ENCODE data around the gene DNAH6.

DNAH6 gene

DNA sequence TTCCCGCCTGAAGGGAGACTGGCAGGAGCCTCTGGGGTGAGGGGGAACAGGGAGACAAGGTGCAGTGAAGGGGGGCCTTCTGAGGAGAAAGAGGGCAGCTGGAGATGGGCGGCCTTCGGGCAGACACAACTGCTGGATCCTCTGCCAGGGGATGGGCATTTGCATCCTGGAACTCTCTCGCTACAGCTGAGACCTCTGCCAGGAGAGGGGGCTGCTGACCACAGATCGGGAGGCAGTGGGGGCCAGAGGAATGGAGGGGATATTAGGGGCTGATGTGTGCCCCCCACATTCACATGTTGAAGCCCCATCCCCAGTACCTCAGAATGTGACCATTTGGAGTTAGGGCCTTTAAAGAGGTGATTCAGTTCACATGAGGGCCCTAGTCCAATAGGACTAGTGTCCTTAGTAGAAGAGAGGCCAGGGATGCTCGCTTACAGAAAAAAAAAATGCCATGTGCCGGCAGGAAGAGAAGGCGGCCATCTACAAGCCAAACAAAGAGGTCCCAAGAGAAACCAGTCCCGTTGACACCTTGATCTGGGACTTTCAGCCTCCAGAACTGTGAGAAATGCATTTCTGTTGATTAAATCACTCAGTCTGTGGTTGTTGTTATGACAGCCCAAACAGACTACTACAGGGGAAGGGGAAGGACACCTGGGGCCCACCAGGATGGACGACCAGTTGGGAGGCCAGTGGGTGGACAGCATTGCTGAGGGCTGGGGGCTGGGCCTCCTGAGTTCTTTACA lies 314.6 kb downstream of the DNAH6 start:
- Histone ChIP-seq H2AK5ac (ENCODE audit: low read length) (no peak overlapping the region), H3K27ac (ENCODE audit: low read depth, low read length) (no peak overlapping the region), H2BK12ac (ENCODE audit: low read length) (no peak overlapping the region), H4K8ac (ENCODE audit: low read depth, low read length) (no peak overlapping the region), H3K4me3 (ENCODE audit: low read depth, low read length) (no peak overlapping the region), H3K18ac (ENCODE audit: low read length) (no peak overlapping the region), H2BK5ac (ENCODE audit: low read depth, low read length, poor library complexity) (no peak overlapping the region), H3K27me3 (ENCODE audit: insufficient read depth, low read length) (no peaks in the 10 kb centered on the region), H3K4me1 (ENCODE audit: control insufficient read depth in 1 of 2, insufficient read depth in 2 of 2, low read length in 2 of 2) (peaks cover 3 to 6% of the 10 kb centered on the region in 2 experiments), H3K4me2 (ENCODE audit: low read length) (no peak overlapping the region), H3K79me1 (ENCODE audit: low read length) (no peaks in the 10 kb centered on the region), H4K91ac (ENCODE audit: low read depth, low read length) (no peak overlapping the region), H2BK120ac (ENCODE audit: insufficient read depth, low read length, poor library complexity) (no peak overlapping the region), H3K79me2 (ENCODE audit: control insufficient read depth, insufficient read depth, low read length, poor library complexity) (no peaks in the 10 kb centered on the region), H4K12ac (ENCODE audit: low read depth, low read length) (no peak overlapping the region), H3K23ac (ENCODE audit: low read length) (no peak overlapping the region), H3K14ac (ENCODE audit: low read length) (no peak overlapping the region), H3K9ac (ENCODE audit: low read length) (no peak overlapping the region), H3K9me3 (ENCODE audit: insufficient read depth, low read depth, low read length) (peaks cover 3% of the 10 kb centered on the region), H2AFZ (ENCODE audit: insufficient read depth, low read length, poor library complexity) (no peak overlapping the region), H3K36me3 (ENCODE audit: control insufficient read depth in 1 of 2, insufficient read depth in 2 of 2, low read length in 2 of 2) (no peaks in the 10 kb centered on the region), H3K4ac (ENCODE audit: low read depth, low read length) (no peak overlapping the region)
- WGBS (ENCODE audit: extremely low coverage, insufficient coverage, insufficient read length) = no CpG with 5 or more reads among the region's 10 CpGs
- DNase-seq = no peak

DNA sequence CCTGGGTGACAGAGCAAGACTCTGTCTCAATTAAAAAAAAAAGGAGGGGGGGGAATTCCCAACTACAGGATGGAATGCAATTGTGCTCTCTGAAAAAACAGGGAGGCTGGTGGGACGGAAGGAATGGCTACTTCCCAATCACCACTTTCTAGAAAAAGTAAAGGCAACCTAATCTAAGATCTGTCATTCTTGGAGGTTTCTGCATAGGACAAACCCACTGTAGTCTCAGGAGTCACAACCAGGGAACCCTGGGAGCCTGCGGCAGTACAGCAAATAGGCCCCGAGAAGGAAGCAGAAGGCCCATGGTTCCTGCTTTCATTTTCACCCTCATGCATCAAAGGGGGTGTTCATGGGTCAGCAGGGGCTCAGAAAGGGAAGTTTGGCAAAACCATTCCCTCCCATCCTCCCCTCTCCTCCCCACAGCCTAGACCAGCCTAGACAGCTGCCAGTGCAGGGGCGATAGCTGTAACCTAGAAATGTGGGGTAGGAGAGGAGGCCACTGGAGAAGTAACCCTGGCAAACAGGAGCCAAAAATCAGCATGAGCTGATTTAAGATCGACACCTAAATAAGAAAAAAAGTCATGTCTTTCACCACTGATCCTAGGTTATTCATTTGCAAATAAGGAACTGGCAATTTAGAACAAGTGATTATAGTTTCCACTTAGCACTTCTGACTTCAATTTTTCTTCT lies 316.6 kb downstream of the DNAH6 start:
- WGBS (ENCODE audit: extremely low coverage, insufficient coverage, insufficient read length) = no CpG with 5 or more reads among the region's 5 CpGs
- no peak overlapping the region for H4K12ac ChIP-seq (ENCODE audit: low read depth, low read length)
- H3K4me3 ChIP-seq (ENCODE audit: low read depth, low read length) = no peak overlapping the region
- no peak overlapping the region for H4K8ac ChIP-seq (ENCODE audit: low read depth, low read length)
- no peak overlapping the region for H3K4ac ChIP-seq (ENCODE audit: low read depth, low read length)
- H3K4me2 ChIP-seq (ENCODE audit: low read length) = no peak overlapping the region
- H3K27me3 ChIP-seq (ENCODE audit: insufficient read depth, low read length) = no peaks in the 10 kb centered on the region
- H3K36me3 ChIP-seq (ENCODE audit: control insufficient read depth in 1 of 2, insufficient read depth in 2 of 2, low read length in 2 of 2) = no peaks in the 10 kb centered on the region
- no peak overlapping the region for H2BK5ac ChIP-seq (ENCODE audit: low read depth, low read length, poor library complexity)
- no peak overlapping the region for H2BK12ac ChIP-seq (ENCODE audit: low read length)
- no peak overlapping the region for H3K27ac ChIP-seq (ENCODE audit: low read depth, low read length)
- no peak overlapping the region for H2AFZ ChIP-seq (ENCODE audit: insufficient read depth, low read length, poor library complexity)
- H3K14ac ChIP-seq (ENCODE audit: low read length) = no peak overlapping the region
- H3K9me3 ChIP-seq (ENCODE audit: insufficient read depth, low read depth, low read length) = peaks cover 5% of the 10 kb centered on the region
- H3K23ac ChIP-seq (ENCODE audit: low read length) = no peak overlapping the region
- no peak overlapping the region for H3K9ac ChIP-seq (ENCODE audit: low read length)
- peak; percentile 37 to 74 for DNase-seq
- no peaks in the 10 kb centered on the region for H3K79me1 ChIP-seq (ENCODE audit: low read length)
- H4K91ac ChIP-seq (ENCODE audit: low read depth, low read length) = no peak overlapping the region
- no peak overlapping the region for H3K18ac ChIP-seq (ENCODE audit: low read length)
- peaks cover 3 to 6% of the 10 kb centered on the region in 2 experiments for H3K4me1 ChIP-seq (ENCODE audit: control insufficient read depth in 1 of 2, insufficient read depth in 2 of 2, low read length in 2 of 2)
- no peaks in the 10 kb centered on the region for H3K79me2 ChIP-seq (ENCODE audit: control insufficient read depth, insufficient read depth, low read length, poor library complexity)
- no peak overlapping the region for H2AK5ac ChIP-seq (ENCODE audit: low read length)
- no peak overlapping the region for H2BK120ac ChIP-seq (ENCODE audit: insufficient read depth, low read length, poor library complexity)

DNA sequence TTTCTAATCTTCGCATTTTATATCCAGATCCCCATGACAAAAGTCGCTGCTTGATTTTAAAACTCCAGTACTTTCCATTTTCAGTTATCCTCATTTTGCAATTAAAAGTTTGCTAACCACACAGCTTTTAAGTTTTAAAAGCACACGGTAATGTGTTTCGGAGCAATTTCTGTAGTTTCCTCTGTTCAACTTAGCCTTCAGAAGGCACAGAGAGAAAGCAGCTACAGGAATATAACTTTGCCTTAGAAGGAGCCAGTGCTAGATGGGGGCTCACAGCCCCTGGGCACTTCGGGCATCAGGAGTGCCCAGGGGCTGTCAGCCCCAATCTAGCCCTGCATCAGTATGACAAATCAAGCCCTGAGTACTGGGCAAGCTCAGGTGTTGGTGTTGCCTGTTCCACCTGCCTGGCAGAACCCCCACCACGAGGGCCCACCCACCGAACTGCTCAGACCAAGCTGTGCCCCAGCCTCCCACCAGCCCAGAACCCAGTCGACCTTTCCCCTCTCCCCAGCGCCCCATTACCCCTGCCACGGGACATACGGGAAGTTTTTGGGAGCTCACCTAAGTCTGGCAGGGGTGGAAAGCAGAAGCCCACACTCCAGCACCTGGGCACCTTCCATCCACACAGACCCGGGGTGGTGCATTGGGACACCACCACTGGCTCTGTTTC lies 317.3 kb downstream of the DNAH6 start:
- no peak overlapping the region for H3K27ac ChIP-seq (ENCODE audit: low read depth, low read length)
- H3K18ac ChIP-seq (ENCODE audit: low read length) = no peak overlapping the region
- WGBS (ENCODE audit: extremely low coverage, insufficient coverage, insufficient read length) = no CpG with 5 or more reads among the region's 12 CpGs
- H2BK12ac ChIP-seq (ENCODE audit: low read length) = no peak overlapping the region
- H2BK120ac ChIP-seq (ENCODE audit: insufficient read depth, low read length, poor library complexity) = no peak overlapping the region
- no peaks in the 10 kb centered on the region for H3K36me3 ChIP-seq (ENCODE audit: control insufficient read depth in 1 of 2, insufficient read depth in 2 of 2, low read length in 2 of 2)
- H4K91ac ChIP-seq (ENCODE audit: low read depth, low read length) = no peak overlapping the region
- no peak overlapping the region for H2AFZ ChIP-seq (ENCODE audit: insufficient read depth, low read length, poor library complexity)
- H3K79me1 ChIP-seq (ENCODE audit: low read length) = no peaks in the 10 kb centered on the region
- no peak overlapping the region for H2AK5ac ChIP-seq (ENCODE audit: low read length)
- H3K27me3 ChIP-seq (ENCODE audit: insufficient read depth, low read length) = no peaks in the 10 kb centered on the region
- no peak overlapping the region for H4K12ac ChIP-seq (ENCODE audit: low read depth, low read length)
- H3K14ac ChIP-seq (ENCODE audit: low read length) = no peak overlapping the region
- no peak overlapping the region for H4K8ac ChIP-seq (ENCODE audit: low read depth, low read length)
- no peak overlapping the region for H3K4ac ChIP-seq (ENCODE audit: low read depth, low read length)
- peaks cover 5% of the 10 kb centered on the region for H3K9me3 ChIP-seq (ENCODE audit: insufficient read depth, low read depth, low read length)
- H3K79me2 ChIP-seq (ENCODE audit: control insufficient read depth, insufficient read depth, low read length, poor library complexity) = no peaks in the 10 kb centered on the region
- peaks cover 3 to 6% of the 10 kb centered on the region in 2 experiments for H3K4me1 ChIP-seq (ENCODE audit: control insufficient read depth in 1 of 2, insufficient read depth in 2 of 2, low read length in 2 of 2)
- H3K4me2 ChIP-seq (ENCODE audit: low read length) = no peak overlapping the region
- no peak overlapping the region for H3K4me3 ChIP-seq (ENCODE audit: low read depth, low read length)
- DNase-seq = no peak
- H2BK5ac ChIP-seq (ENCODE audit: low read depth, low read length, poor library complexity) = no peak overlapping the region
- H3K9ac ChIP-seq (ENCODE audit: low read length) = no peak overlapping the region
- H3K23ac ChIP-seq (ENCODE audit: low read length) = no peak overlapping the region

DNA sequence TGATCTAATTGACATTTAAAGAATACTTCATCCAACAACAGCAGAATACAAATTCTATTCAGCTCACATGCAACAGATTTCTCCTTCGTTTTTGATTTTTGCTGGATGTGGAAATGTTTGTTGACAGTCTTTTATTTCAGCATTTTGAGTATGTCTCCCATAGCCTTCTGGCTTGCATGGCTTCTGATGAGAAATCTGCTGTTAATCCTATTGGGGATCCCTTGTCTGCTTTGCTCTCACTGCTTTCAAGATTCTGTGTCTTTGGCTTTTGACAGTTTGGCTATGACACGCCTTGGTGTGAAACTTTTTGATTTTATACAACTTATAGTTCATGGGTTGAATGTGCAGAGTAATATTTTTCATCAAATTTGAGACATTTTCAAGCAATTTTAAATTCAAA lies 319.9 kb downstream of the DNAH6 start:
- Histone ChIP-seq H2BK5ac (ENCODE audit: low read depth, low read length, poor library complexity) (no peak overlapping the region), H2BK120ac (ENCODE audit: insufficient read depth, low read length, poor library complexity) (no peak overlapping the region), H3K4ac (ENCODE audit: low read depth, low read length) (no peak overlapping the region), H2BK12ac (ENCODE audit: low read length) (no peak overlapping the region), H4K12ac (ENCODE audit: low read depth, low read length) (no peak overlapping the region), H3K14ac (ENCODE audit: low read length) (no peak overlapping the region), H3K9me3 (ENCODE audit: insufficient read depth, low read depth, low read length) (peaks cover 2% of the 10 kb centered on the region), H3K4me2 (ENCODE audit: low read length) (no peak overlapping the region), H3K4me3 (ENCODE audit: low read depth, low read length) (no peak overlapping the region), H3K9ac (ENCODE audit: low read length) (no peak overlapping the region), H3K18ac (ENCODE audit: low read length) (no peak overlapping the region), H3K79me2 (ENCODE audit: control insufficient read depth, insufficient read depth, low read length, poor library complexity) (no peaks in the 10 kb centered on the region), H3K79me1 (ENCODE audit: low read length) (no peaks in the 10 kb centered on the region), H3K4me1 (ENCODE audit: control insufficient read depth in 1 of 2, insufficient read depth in 2 of 2, low read length in 2 of 2) (peaks cover 0 to 3% of the 10 kb centered on the region in 2 experiments), H4K91ac (ENCODE audit: low read depth, low read length) (no peak overlapping the region), H3K23ac (ENCODE audit: low read length) (no peak overlapping the region), H2AK5ac (ENCODE audit: low read length) (no peak overlapping the region), H3K27ac (ENCODE audit: low read depth, low read length) (no peak overlapping the region), H4K8ac (ENCODE audit: low read depth, low read length) (no peak overlapping the region), H3K27me3 (ENCODE audit: insufficient read depth, low read length) (no peaks in the 10 kb centered on the region), H2AFZ (ENCODE audit: insufficient read depth, low read length, poor library complexity) (no peak overlapping the region), H3K36me3 (ENCODE audit: control insufficient read depth in 1 of 2, insufficient read depth in 2 of 2, low read length in 2 of 2) (no peaks in the 10 kb centered on the region)
- WGBS (ENCODE audit: extremely low coverage, insufficient coverage, insufficient read length) = no CpG with 5 or more reads among the region's 2 CpGs
- no peak for DNase-seq

Measured in trophoblast cell (in vitro differentiated cells and primary cell).